Peyer's patch (tissue), 4 donors: ENCODE results near the gene HPD.

ENCODE experiments used
- POLR2A ChIP-seq, 2 donors: fragments of 450-650 bp; IDR thresholded peaks; one replicate each; pipeline ENCODE4 v1.5.1; 2017; ENCODE audit warnings: antibody characterized with exemption in 2 of 2, mild to moderate bottlenecking in 2 of 2, moderate library complexity in 2 of 2
- TF ChIP-seq, protein P1 (sequence below), 6 experiments: fragments of 450-650 bp in 4 of 6; fragments of 200-600 bp in 2 of 6; sonication (generic) in 1 of 6; IDR thresholded peaks; one replicate each; pipeline ENCODE4 v1.5.1; 2017 to 2019; ENCODE audit warnings: antibody characterized with exemption in 6 of 6, mild to moderate bottlenecking in 3 of 6, moderate library complexity in 1 of 6

DNA sequence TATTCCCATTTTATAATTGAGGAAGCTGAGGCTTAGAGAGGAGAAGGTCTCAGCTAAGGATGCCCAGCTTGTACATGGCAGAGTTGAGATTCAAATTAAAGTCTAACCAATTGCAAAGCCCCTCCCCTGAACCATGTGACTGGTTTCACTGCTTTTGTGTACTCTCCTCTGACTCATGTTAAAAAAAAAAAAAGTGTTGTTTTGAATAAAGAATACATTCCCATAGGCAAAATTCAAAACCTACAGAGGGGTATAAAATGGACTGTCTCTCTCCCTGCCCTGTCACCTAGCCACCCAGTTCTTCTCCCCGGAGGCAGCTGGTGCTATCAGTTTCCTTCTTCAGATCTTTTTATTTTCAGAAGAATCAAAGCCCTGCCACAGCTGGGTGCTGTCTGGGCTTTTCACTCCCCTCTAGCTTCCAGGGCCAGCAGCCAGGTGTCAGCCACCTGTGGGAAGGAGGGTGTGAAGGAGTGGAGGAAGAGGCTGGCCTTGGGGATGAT lies 35.4 kb upstream of the HPD start:
- TF ChIP-seq, protein P1, sequence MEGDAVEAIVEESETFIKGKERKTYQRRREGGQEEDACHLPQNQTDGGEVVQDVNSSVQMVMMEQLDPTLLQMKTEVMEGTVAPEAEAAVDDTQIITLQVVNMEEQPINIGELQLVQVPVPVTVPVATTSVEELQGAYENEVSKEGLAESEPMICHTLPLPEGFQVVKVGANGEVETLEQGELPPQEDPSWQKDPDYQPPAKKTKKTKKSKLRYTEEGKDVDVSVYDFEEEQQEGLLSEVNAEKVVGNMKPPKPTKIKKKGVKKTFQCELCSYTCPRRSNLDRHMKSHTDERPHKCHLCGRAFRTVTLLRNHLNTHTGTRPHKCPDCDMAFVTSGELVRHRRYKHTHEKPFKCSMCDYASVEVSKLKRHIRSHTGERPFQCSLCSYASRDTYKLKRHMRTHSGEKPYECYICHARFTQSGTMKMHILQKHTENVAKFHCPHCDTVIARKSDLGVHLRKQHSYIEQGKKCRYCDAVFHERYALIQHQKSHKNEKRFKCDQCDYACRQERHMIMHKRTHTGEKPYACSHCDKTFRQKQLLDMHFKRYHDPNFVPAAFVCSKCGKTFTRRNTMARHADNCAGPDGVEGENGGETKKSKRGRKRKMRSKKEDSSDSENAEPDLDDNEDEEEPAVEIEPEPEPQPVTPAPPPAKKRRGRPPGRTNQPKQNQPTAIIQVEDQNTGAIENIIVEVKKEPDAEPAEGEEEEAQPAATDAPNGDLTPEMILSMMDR (IDR thresholded peaks at IDR 0.05), result no peak
- no peak for TF ChIP-seq POLR2A (IDR thresholded peaks at IDR 0.05)
